SHP77 (cell line): Measurements from ENCODE around the gene CNBP.

Source experiments
- DNase-seq, 2 experiments: peaks; one replicate each; lab custom pipeline; 2025; lab: John Stamatoyannopoulos, UW

The CNBP gene

DNA sequence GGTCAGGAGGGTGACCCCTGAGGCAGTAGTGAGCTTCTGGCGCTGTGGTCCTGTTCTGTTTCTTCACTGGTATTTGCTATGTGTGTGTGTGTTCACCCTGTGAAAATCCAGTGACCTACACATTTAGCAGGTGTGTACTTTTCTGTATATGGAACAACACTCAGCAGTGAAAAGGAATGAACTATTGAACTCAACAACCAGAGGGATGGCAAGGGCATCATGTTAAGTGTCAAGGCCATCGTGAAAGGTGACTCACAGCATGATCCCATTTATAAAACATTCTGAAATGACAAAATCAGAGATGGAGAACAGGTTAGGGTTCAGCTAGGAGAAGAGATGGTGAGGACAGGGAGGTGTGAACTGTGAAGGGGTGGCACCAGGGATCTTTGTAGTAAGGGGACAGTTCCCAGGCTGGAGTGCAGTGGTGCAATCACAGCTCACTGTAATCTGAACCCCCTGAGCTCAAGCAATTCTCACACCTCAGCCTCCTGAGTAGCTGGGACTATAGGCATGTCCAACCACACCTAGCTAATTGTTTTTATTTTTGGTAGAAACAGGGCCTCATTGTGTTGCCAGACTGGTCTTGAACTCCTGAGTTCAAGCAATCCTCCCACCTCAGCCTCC, 52.1 kb downstream of the CNBP start:
- no peak for DNase-seq

DNA sequence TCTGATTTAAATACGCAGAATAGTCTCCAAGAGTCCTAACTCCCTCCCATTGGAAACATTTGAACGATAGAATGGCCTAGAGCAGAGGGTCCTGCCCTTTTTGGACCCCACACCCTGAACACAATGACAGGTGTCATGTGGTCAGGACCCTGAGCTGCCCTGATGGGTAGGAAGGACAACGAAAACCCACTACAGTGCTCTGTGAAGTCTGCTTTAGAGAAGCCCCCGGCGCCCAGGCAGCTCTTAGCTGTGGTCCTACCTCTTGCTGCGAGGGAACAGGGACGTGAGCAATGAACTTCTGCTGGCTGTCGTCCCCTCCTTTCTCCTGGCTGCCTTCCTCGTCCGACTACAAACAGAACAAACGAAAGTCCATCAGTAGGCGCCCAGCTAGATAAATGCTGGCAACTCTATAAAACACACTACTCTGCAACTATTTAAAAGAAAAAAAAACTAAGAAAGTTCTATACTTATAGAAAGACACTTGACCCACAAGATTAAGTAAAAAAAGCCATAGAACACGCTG, 53.3 kb downstream of the CNBP start:
- no peak for DNase-seq

- DNase-seq = no peak
Observed at GRCh38 chr3:129128357-129129155, 55.1 kb downstream of the CNBP start.

DNA sequence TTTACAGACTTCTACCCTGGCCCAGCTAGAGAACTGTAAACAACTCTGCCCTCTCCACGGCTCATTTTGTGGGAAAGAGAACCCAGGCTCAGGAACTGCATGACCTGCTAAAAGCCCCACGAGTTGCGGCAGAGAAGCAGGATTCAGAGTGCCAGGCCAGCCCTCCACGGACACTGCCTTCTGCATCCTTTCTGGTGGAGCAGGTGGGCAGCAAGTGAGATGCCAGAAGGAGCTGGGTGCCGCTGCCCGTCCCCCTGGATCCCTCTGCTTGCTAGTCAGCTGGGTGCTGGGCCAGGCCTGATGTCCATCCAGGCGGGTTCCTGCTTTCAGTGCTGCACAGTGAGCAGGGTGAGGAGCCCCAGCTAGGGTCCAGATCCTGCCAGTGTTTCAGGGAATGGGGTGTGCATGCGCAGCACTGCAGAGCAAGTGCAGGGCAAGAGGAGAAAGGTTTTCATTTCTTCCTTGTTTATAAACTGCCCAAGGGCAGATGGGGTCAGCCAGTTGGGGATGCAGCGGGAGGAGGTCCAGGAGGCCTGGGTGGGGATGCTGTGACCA, 56.9 kb downstream of the CNBP start:
- DNase-seq = no peak

GRCh38 chr3:129123314-129124060, 60.2 kb downstream of the CNBP start:
- no peak for DNase-seq

GRCh38 chr3:129122412-129123011, 61.2 kb downstream of the CNBP start:
- DNase-seq = no peak

GRCh38 chr3:129121792-129122411, 61.8 kb downstream of the CNBP start, which contains the start of gene RAB43:
Gene RAB43, minus strand, starts transcription at chr3:129121804. Its CDS starts 315 bp downstream, at chr3:129121489.
- DNase-seq = peak; percentile 37 to 38

GRCh38 chr3:129121016-129121791, 62.5 kb downstream of the CNBP start:
- no peak for DNase-seq

DNA sequence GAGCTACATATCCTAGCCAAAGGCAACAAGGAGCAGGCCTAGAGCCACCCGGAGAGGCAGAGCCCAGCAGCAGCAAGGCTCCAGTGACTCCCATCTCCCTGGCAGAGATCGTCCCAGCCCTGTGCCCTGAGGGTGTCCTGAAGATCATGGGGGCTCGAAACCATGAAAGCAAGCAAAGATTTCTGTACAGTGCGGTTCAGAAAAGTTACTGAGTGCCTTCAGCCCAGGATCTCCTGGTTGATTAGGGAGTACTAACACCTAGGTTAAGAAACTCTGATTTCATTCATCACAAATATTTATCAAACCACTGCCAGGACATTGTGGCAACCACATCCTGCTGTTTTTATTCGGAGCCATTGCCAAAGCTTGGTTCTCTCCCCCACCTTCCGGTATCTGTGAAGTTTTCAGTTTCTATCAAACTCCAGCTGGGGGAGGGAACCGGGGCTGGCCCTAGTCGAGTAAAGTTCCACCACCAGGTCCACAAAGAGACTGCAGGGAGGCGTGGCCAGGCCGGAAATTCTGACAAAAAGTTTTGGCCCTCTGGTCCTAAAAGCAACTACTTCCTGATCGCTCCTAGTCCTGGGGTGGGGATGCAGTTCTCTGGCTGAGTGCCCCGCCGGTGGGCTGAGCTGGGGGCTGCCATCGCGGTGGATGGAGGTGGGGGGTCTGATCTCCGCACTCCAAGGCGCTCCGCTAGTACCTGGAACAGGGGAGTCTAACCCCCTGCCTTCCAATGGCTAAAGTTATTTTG, 63.3 kb downstream of the CNBP start:
- DNase-seq = peak in 1 of 2 experiments; percentile 27

DNA sequence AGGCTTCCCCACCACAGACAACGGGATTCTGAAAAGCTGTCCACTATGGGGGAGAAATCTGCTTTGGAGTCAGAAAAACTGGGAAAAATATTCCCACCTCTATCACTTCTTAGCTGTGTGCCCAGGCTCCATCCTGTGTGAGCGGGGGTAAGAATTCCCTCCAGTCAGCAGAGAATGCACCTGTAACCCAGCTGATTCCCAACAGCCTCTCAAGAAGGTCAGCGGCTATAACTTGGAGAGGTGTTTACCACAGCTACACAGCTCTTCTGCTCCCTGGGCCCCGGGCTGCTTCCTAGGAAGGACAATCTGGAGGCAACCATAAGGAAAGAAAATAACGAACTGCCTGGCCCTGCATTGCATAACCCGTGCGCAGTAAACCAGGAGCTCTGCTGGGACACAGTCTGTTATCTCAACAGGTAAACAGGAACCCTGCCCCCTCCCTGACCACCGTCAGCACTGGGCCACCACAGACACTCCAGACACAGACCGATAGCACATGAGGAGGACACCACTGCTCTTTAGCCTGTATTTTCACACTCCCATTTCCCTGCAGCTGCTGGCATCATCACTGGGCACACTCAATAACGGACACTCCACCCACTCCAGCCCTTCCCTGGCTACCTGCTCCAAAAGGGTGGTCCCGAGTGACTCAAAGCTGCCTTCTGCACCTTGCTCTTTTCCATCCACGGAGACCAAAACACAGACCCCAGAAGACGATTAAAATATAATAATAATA, 64.2 kb downstream of the CNBP start:
- peak in 1 of 2 experiments; percentile 7 for DNase-seq

DNA sequence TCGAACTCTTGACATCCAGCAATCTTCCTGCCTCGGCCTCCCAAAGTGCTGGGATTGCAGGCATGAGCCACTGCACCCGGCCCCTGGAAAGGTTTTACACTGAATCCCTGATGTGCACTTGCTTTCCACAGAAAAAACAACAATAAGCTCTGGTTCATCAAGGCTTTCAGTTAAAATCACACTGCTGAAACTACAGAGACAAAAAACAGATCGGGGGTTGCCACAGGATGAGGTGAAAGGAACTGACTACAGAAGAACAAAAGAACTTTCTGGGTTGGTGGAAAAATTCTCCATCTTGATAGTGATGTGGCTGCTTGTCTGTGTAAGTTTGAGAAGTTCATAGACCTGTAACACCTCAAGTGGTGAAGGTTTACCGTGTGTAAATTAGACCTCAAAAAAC, 65.0 kb downstream of the CNBP start:
- no peak for DNase-seq
